ENCODE data around the gene ANO1.

- TF ChIP-seq CTCF (IDR thresholded peaks at IDR 0.05) (no peak), POLR2A (IDR thresholded peaks at IDR 0.05) (no peak)
Observed at GRCh38 chr11:70185348-70186055, 107.4 kb downstream of the ANO1 start.
